ENCODE data around the gene ZNF84. TPM values are rescaled to one million over a fixed set of nuclear protein-coding genes. Genes with fewer than 3 reads are reported as not detected.

ZNF84 gene
- total RNA-seq, 1 experiment from 2014 or later, result 28.3 TPM

- TF ChIP-seq TP53 (CRISPR knock-in tag; IDR thresholded peaks at IDR 0.05) (no peak), ZBTB21 (CRISPR knock-in tag; IDR thresholded peaks at IDR 0.05; ENCODE audit: borderline replicate concordance) (no peak), ATF6 (CRISPR knock-in tag; IDR thresholded peaks at IDR 0.05) (no peak), MLX (CRISPR knock-in tag; IDR thresholded peaks at IDR 0.05) (no peak), USF1 (CRISPR knock-in tag; IDR thresholded peaks at IDR 0.05) (no peak), FOXP1 (CRISPR knock-in tag; IDR thresholded peaks at IDR 0.05; ENCODE audit: borderline replicate concordance) (no peak), CBFB (CRISPR knock-in tag; IDR thresholded peaks at IDR 0.05; ENCODE audit: low read depth) (no peak), ZNF138 (CRISPR knock-in tag; conservative IDR thresholded peaks at IDR 0.05) (no peak), SP1 (CRISPR knock-in tag; conservative IDR thresholded peaks at IDR 0.05) (no peak), HMGXB4 (CRISPR knock-in tag; IDR thresholded peaks at IDR 0.05) (no peak), MAX (CRISPR knock-in tag; IDR thresholded peaks at IDR 0.05) (no peak), SOX15 (CRISPR knock-in tag; IDR thresholded peaks at IDR 0.05) (no peak)
Measured at GRCh38 chr12:133105620-133106019, 68.3 kb downstream of the ZNF84 start (continued).

DNA sequence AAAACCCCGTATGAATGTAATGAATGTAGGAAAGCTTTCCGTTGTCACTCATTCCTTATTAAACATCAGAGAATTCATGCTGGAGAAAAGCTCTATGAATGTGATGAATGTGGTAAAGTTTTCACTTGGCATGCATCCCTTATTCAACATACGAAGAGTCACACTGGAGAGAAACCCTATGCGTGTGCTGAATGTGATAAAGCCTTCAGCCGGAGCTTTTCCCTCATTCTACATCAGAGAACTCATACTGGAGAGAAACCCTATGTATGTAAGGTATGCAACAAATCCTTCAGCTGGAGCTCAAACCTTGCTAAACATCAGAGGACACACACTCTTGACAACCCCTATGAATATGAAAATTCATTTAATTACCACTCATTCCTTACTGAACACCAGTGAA, 68.9 kb downstream of the ZNF84 start:
- Mint-ChIP-seq H3K9me3 (peaks cover 93% of the 10 kb centered on the region), H3K4me3 (no peak overlapping the region), H3K27ac (no peak overlapping the region), H3K36me3 (peaks cover 99% of the 10 kb centered on the region), H3K4me1 (no peaks in the 10 kb centered on the region), H3K27me3 (ENCODE audit: low read depth) (peaks cover 23% of the 10 kb centered on the region)
- DNase-seq (ENCODE audit: low spot score) (no peak), ATAC-seq (no peak)
- CTCF ChIA-PET, result no interaction called here
- POLR2A ChIA-PET, result no interaction called here
- TF ChIP-seq SOX15 (CRISPR knock-in tag; IDR thresholded peaks at IDR 0.05) (no peak), NR1H2 (CRISPR knock-in tag; IDR thresholded peaks at IDR 0.05) (no peak), SP1 (CRISPR knock-in tag; conservative IDR thresholded peaks at IDR 0.05) (no peak), ZNF121 (CRISPR knock-in tag; IDR thresholded peaks at IDR 0.05) (no peak), AFF4 (CRISPR knock-in tag; IDR thresholded peaks at IDR 0.05; ENCODE audit: borderline replicate concordance) (no peak), ZNF219 (CRISPR knock-in tag; IDR thresholded peaks at IDR 0.05; ENCODE audit: borderline replicate concordance) (no peak), OVOL2 (CRISPR knock-in tag; IDR thresholded peaks at IDR 0.05; ENCODE audit: borderline replicate concordance) (no peak), ZNF671 (CRISPR knock-in tag; IDR thresholded peaks at IDR 0.05) (no peak), GTF2I (CRISPR knock-in tag; conservative IDR thresholded peaks at IDR 0.05) (no peak), SMAD3 (CRISPR knock-in tag; IDR thresholded peaks at IDR 0.05; ENCODE audit: borderline replicate concordance) (no peak), EMX1 (CRISPR knock-in tag; IDR thresholded peaks at IDR 0.05) (no peak), TCF7 (CRISPR knock-in tag; IDR thresholded peaks at IDR 0.05; ENCODE audit: low read depth) (no peak), JUN (CRISPR knock-in tag; IDR thresholded peaks at IDR 0.05) (no peak), FOXP1 (CRISPR knock-in tag; IDR thresholded peaks at IDR 0.05; ENCODE audit: borderline replicate concordance) (no peak), RORB (CRISPR knock-in tag; IDR thresholded peaks at IDR 0.05) (no peak), MAX (CRISPR knock-in tag; IDR thresholded peaks at IDR 0.05) (no peak)

Data from WTC11 (cell line).